Fibroblast of skin of right quadriceps (primary cell): ENCODE measurements around the gene TRMT61B.

ENCODE experiments used
- DNase-seq: peaks from one replicate; pipeline ENCODE4 v3.0.0-alpha.2; 2013

The TRMT61B gene

DNA sequence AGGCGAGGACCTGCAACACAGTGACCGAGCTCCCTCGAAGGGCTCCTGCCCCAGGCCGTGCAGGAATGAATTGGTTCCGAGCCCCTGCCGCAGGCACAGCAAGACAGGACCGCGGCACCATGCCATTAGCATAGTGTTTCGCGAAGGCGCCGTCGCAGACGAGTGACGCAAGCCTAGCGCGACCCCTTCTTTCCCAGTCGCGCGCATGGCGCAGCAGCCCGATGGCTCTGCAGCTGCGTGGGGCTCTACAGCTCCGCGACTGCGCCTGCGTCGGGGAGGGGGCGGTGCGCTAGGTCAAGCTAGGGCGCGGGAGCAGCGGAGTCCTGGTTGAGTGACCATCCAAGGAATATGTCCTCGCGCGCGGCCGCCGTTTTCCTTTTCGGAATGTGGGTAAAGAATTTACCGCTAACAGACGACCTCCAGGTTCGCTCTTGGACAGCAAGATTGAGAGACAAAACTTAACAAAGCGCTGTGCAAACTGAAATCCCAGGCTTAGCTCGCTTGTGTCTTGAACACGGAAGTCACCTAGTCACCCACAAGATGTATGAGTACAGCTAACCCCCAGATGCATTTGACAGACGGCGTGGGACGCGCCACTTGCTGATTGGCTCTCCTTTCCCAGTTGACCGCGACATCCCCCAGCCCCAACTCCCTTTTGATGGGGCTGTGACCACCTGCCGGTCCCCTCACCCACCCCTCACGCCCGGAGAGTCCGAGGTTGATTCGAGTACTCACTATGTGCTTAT is at the start of gene TRMT61B:
Gene TRMT61B, minus strand, starts transcription at position 164 of the 746 bp plus-strand sequence. Its CDS starts 32 bp downstream, at position 132.
- peak; percentile 92 for DNase-seq

DNA sequence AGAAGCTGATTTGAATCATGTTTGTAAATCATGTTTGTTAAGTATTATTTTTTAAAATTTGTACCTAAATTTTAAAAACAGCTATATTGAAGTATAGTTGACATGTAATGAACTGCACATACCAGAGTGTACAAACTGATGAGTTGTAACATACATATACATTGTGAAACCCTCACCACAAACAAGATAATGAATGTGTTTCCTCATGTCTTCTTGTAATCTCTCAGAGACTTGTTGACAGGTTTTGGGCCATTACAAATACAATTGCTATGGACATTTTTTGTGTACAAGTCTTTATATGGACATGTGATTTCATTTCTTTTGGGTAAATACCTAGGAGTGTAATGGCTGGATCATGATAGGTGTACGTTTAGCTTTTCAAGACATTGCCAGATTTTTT is 45.8 kb upstream of the TRMT61B start:
- peak; percentile 58 for DNase-seq

DNA sequence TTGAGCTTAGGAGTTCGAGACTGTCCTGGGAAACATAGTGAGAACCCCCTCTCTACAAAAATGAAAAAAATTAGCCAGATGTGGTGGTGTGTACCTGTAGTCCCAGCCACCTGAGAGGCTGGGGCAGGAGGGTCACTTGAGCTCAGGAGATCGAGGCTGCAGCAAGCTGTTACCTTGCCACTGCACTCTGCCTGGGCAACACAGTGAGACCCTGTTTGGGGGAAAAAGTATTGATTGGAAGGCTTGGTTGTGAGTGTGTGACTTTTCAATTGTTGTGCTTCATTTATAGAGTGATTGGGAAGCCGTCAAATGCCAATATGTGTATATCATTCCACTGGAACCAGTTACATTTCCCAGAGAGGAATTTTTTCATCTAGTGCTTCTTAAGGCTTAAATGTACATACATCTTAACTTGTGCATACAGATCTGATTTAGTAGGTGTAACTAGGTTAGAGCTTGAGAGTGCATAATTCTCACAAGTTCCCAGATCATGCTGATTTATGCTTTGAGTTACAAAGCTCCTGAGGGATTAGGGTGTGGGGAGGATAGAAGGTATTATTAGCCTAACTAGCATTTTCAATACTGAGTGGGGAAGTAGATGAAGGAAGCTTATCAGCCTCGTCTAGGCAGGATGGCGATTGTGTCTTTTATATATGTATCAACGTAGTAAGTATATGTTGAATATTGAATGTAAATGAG is 39.7 kb upstream of the TRMT61B start:
- DNase-seq = no peak

DNA sequence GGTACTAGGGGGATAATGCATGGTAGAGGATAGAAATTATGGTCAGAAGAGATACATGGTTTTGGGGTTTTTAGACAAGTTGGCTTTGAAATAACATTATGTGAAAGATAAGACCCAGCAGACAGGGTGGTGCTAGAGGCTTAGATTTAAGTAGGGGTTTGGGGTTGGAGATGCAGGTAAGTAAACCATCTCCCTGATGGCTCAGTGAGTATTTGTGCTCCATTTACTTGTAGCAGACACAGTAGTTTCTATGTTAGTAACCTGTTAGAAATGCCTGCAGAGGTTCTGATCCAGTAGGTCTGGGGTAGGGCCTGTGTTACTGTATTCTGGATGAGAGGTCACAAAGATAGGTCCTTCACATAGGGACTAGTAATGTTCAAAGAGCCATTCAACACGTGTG is 38.1 kb upstream of the TRMT61B start:
- DNase-seq = no peak

DNA sequence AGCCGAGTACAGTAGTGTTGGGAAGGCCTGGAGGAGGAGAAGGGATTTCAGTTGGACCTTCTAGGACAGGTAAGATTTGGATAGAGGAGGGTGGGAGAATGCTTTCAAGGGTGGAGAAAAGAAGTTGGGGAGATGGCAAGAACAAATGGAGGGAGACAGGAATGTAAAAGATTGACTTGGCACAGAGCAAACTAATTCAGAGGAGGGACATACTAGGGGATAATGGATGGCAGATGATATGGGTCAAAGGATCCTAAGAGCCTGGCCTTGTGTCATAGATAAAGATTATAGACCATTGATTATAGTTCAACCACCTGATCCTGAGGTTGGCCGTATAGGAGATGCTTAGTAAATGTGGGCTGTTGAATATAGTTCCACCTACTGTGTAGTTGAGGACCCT is 36.7 kb upstream of the TRMT61B start:
- no peak for DNase-seq

DNA sequence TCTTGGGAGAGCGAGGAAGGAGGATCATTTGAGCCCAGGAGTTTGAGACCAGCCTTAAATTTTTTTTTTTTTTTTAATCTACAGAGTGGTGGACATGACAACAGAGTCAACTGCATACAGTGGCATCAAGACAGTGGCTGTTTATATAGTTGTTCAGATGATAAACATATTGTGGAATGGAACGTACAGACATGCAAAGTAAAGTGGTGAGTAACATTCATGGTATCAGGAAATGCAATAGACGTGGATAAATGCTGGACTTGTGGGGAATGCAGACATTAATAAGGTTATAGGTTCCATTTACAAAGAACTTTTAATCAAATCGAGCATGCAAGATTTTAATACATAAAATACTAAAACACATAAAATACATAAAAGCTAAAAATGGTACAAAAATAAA is 36.3 kb upstream of the TRMT61B start:
- no peak for DNase-seq

DNA sequence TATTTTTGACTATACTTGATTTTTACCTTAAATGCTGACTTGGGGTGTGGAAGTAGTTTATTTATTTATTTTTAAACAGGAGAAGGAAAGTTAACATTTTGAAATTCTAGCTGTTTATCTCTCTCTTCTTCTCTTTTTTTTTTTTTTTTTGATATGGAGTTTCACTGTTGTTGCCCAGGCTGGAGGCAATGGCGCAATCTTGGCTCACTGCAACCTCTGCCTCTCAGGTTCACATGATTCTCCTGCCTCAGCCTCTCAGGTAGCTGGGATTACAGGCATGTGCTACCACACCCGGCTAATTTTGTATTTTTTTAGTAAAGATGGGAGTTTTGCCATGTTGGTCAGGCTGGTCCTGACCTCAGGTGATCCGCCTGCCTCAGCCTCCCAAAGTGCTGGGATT is 35.4 kb upstream of the TRMT61B start:
- DNase-seq = no peak

DNA sequence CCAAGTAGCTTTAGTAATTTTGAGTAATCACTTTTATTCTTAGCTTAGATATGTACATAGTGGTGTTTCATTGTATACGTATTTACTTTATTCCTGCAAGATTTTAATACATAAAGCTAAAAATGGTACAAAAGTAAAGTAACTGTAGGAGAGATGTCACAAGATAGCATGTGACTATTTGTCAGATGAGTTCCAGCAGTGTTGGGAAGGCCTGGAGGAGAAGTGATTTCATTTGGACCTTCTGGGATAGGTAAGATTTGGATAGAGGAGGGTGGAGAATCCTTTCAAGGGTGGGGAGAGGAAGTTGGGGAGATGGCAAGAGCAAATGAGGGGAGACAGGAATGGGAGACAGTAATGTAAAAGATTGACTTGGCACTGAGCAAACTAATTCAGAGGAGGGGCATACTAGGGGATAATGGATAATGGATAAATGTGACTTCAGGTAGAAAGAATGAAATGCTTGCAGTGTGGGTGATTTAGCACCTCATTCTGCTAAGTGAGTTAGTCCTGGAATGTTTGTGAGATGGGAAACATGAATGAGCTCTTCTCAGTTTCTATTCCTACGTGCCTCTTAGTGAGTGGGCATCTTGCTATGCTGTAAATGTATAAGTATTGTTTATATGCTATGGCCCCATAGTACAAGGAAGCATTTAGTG is 34.8 kb upstream of the TRMT61B start:
- no peak for DNase-seq

DNA sequence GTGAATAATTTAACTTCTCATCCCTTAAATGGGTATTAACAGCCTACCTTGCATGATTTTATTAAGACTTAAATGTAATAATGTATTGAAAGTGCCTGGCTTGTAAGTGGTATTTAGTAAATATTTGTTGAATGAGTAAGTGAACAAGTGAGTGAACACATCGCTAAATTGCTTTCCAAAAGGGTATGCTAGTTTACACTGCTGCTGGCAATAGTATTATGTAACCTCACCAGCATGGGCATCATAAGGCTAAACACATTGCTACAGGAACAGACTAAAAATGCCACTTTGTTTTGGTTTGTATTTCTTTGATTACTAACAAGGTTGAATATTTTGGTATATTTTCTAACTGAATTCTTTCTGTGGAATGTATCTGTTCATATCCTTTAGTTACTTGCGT is 34.2 kb upstream of the TRMT61B start:
- DNase-seq = peak; percentile 14

DNA sequence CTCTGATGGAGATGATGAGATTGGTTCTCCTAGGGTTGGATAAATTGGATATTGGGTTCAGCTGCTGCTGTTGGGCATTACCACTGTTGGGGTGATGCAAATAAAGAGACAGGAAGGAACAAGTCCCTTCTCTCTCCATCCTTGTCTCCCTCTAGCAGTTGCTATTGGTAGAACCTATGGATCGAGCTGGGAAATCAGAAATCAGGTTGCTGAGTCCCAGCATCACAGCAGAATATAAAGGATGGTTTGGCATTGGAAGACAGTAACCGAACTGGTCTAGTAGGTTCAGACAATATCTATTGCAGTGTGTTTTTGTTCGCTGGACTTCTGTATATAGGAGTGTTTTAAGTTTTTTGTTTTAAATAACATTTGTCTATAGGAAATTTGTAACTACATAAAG is 32.5 kb upstream of the TRMT61B start:
- no peak for DNase-seq

DNA sequence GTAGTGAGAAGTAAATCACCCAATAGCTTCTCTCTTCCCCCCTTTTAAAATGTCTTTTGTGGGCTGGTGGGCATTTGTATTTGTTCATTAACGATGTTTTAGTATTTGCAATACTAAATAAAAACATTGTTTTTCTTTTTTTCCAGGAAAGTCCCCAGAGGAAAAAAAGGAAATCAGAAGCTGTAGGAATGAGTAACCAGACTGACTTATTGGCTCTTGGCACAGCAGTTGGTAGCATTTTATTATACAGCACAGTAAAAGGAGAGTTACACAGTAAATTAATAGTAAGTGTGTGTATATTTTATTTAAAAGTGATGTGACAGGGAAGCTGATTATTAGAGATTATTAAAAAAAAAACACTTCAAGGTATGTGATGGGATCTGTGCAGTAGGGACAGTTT is 31.7 kb upstream of the TRMT61B start:
- no peak for DNase-seq

DNA sequence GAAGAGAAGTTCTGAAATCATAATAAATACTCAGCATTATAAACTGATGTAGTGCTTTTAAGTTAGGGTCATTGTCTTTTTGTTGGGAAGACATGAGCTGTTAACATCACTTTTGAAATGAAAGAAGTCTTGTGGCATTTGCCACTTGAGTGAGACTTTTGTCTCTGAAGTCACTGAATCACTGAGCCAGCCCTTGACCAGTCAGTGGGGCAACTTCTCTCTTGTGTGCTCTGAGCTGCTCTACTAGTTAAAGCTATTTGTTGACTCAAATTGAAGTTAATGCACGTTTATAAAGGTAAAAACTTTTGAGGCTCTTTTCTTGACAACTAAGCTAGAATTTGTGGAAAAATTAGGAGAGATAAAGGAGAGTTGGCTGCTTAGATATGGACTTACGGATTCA is 31.1 kb upstream of the TRMT61B start:
- DNase-seq = no peak

DNA sequence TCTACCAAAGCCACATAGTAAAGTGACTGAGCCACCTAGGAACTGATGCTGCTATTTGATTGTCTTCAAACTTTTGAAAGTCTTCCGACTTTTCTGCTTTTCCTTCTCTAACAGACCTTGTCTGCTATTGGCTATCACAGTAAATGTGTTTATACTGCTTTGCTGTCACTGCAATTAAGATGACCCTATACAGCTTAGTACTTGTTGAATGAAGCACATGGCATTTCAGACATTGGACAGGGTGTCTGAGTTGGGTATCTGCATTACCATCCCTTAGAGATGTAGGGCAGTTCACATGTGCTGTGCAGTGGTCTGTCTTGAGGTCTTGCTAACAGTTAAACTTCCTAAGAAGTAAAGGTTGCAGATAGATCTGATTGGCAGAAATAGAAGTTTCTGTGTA is 27.9 kb upstream of the TRMT61B start:
- DNase-seq = no peak

DNA sequence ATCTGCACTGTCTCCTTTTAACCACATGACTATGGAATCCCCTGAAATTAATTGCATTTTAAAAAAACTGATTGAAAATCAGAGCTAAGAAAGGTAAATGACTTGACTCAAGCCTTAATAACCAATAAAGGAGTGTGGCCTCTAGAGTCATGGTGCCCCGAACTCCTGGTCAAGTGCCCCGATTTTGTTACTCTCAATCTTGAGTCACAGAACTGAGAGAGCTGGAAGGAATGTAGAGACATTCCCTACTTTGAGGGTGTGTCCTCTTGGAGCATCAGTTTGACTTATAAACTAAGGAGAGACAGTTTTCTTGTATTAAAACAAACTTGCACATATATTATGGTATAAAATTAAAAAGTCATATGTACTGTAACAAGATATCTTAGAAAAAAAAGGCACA is 26.8 kb upstream of the TRMT61B start:
- DNase-seq = peak; percentile 54

DNA sequence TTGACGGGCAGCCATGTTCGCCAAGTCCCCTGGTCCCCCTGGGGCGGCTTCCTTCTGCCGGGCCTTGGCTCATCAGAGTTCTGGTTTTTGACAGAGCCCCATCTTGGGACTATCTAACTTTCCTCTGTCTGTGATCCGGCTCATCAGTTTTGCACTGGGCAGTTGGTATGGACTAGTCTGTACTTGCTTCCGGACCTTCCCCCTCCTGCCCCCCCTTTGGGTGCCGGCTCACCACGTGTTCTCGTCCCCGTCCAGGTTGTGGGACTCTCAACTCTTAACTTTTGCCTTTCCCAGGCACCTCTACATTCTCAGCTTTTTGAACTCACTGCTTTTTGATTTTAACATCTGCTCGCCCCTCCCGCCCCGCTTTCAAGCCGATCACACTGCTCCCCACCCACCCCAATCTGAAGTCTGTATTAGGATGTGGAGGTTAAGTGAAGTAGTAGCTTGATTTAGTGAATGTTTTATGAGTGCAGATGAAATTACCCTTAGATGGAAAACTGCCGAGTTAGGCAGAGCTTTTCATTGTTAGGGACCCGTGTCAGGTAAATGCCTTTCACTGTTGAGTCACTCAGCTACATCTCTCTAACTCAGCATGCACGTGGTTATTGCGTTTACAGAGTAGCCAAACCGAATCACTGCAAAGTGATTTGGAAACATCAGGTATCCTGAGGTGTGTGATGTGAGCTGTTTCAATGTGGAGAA is 25.2 kb upstream of the TRMT61B start:
- DNase-seq = peak; percentile 18

DNA sequence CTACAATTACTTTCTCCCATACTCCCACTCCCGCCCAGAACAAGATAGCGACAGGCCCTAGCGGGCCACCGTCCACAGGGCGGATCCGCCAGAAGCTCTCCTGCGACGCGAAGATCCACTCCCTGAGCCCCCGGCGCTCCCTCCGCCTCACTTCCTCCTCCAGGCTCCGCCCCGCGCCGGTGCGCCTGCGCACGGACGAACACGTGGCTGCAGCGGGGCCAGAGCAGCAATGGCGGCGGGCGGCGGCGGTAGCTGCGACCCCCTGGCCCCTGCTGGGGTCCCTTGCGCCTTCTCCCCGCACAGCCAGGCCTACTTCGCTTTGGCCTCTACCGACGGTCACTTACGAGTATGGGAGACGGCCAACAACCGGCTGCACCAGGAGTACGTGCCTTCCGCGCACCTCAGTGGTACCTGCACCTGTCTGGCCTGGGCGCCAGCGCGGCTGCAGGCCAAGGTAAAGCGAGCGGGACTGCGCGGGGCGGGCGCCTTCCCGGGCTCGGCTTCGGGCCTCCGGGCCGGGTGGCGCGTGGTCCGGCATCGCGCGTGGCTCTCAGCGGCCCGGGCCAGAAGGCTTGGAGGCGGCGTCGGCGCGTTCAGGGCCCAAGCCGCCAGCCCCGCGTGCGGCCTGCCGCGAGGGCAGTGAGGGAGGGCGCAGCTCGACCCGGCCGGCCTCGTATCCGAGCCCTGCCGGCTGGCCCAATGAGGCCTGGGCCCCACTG is 24.5 kb upstream of the TRMT61B start, which contains the start of gene WDR43:
Gene WDR43, plus strand, starts transcription at position 198 of the 719 bp plus-strand sequence. Its CDS starts 32 bp downstream, at position 230.
- peak; percentile 99 for DNase-seq

DNA sequence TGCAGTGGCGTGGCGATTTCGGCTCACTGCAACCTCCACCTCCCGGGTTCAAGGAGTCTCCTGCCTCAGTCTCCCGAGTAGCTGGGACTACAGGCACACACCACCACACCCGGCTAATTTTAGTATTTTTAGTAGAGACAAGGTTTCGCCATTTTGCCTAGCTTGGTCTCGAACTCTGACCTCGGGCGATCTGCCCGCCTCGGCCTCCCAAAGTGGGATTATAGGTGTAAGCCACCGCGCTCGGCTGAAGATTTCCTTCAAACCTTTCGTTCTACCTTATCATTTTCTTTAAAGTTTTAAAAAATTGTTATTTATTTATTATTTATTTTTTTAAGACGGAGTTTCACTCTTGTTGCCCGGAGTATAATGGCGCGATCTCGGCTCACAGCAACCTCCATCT is 23.4 kb upstream of the TRMT61B start:
- DNase-seq = no peak

DNA sequence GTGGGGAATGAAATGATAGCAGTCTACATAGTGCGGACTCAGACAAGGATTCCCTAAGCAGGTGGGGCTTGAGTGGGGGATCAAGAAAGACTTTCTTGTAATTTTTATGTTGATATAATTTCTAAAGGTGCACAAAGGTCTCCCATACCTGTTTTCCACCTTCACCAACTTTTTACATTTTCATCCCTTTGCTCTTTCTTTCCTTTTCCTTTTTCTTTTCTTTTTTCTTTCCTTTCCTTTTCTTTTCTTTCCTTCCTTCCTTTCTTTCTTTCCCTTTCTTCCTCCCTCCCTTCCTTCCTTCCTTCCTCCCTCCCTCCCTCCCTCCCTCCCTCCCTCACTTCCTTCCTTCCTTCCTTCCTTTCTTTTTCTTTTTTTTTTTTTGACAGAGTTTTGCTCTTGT is 10.1 kb upstream of the TRMT61B start:
- no peak for DNase-seq

DNA sequence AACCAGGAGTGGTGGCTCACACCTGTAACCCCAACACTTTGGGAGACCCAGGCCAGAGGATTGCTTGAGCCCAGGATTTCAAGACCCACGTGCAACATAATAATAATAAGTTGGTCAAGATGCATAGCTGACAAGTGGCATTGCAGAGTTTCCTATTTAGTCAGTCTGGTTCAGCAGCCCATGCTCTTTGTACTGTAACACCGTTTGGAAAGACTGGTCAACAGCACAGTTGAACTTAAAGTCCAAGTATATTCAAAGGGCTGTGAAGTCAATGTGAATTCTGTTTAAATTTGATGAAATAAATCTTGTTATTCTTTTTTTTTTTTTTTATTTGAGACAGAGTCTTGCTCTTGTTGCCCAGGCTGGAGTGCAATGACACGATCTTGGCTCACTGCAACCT is 1.5 kb upstream of the TRMT61B start:
- no peak for DNase-seq

DNA sequence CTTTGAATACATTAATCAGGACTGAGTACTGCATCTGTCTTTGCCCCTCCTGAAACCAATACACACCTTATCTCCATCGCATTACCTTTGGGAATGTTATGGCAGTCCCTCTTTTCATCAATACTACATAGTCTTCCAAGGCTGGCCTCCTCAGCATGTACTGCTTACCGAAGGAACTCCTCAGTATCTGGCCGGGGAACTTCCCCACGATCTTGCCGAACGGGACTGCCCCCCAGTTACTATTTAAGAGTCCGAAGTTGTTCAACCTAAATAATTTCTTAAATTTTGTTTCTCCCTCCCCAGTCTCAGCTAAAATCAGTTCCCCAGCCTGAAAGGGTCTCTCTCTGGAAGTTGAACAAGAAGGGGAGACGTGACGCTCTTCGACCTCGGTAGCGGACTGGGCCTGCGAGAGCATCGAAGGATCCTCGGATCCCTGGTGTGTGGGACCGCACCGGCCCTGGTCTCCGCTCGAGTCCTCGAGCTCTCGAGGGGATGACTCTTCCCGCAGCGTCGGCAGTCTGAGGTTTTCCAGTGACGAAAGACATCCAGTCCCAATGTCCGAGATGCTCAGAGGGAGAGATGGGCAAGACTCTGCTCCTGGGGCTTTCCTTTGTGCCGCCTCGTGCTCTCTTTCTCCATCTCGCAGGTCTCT is 489 bp downstream of the TRMT61B start:
- DNase-seq = no peak

DNA sequence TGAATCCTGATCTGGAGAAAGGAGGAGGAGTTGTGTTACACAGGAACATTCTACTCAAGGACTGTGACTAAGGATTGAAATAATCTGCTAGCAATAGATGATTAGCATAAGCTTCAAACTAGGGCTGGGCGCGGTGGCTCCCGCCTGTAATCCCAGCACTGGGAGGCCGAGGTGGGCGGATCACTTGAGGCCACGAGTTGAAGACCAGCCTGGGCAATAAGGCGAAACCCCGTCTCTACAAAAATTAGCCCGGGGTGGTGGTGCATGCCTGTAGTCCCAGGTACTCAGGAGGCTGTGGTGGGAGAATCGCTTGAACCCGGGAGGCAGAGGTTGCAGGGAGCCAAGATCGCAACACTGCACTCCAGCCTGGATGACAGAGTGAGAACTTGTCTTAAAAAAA is 1.5 kb downstream of the TRMT61B start:
- DNase-seq = no peak

DNA sequence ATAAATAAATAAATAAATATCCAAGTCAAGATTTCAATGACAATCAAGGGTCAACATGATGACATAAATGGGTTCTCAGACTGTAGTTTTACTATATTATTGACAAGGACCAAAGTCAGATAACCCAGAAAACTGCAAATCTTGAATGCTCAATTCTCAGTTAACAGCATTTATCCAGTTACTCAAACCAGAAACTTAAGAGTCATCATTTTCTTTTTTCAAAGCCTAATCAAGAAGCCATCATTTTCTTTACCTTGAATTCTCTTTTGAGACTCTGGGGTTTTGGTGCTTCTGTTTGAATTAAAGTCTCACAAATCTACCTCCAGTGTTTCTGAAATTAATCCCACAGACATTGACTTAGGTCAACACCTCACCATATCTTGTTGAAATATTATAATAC is 14.1 kb downstream of the TRMT61B start:
- DNase-seq = no peak
